Measurements from ENCODE around the gene SLC7A10.
"Not testable (repeated sequence)": the region's sequence is repeated elsewhere in the genome, so short reads cannot be mapped to it uniquely, and the experiment has no call there.

SLC7A10 gene

GRCh38 chr19:33198169-33198568 is 27.5 kb downstream of the SLC7A10 start:
- DNase-seq, result no peak

GRCh38 chr19:33197591-33198000 is 28.1 kb downstream of the SLC7A10 start:
- no peak for DNase-seq

- no peak for DNase-seq
Measured at GRCh38 chr19:33196446-33197193, 29.0 kb downstream of the SLC7A10 start.

GRCh38 chr19:33195645-33196347 is 29.9 kb downstream of the SLC7A10 start:
- DNase-seq, result no peak

GRCh38 chr19:33194886-33195644 is 30.6 kb downstream of the SLC7A10 start:
- DNase-seq, result no peak

- DNase-seq, result no peak
Measured at GRCh38 chr19:33194532-33194885, 31.1 kb downstream of the SLC7A10 start.

- no peak for DNase-seq
Measured at GRCh38 chr19:33193865-33194362, 31.7 kb downstream of the SLC7A10 start, which contains the start of gene LRP3. Gene LRP3, plus strand, starts transcription at chr19:33194330. Its CDS starts 456 bp downstream, at chr19:33194786.

- no peak for DNase-seq
Measured at GRCh38 chr19:33193269-33193864, 32.3 kb downstream of the SLC7A10 start.

GRCh38 chr19:33192010-33192409 is 33.6 kb downstream of the SLC7A10 start:
- DNase-seq, result no peak

- DNase-seq, result no peak
Measured at GRCh38 chr19:33191501-33191900, 34.1 kb downstream of the SLC7A10 start.

GRCh38 chr19:33191092-33191491 is 34.6 kb downstream of the SLC7A10 start:
- DNase-seq, result not testable (repeated sequence)

- no peak for DNase-seq
Measured at GRCh38 chr19:33189453-33189852, 36.2 kb downstream of the SLC7A10 start.

- no peak for DNase-seq
Measured at GRCh38 chr19:33187183-33187540, 38.5 kb downstream of the SLC7A10 start.

- DNase-seq, result no peak
Measured at GRCh38 chr19:33186431-33187182, 39.0 kb downstream of the SLC7A10 start.

- no peak for DNase-seq
Measured at GRCh38 chr19:33177417-33177979, 48.2 kb downstream of the SLC7A10 start.

GRCh38 chr19:33176670-33177416 is 48.8 kb downstream of the SLC7A10 start:
- DNase-seq, result peak; percentile 95

GRCh38 chr19:33175886-33176669 is 49.6 kb downstream of the SLC7A10 start:
- DNase-seq, result peak; percentile 16

GRCh38 chr19:33175156-33175782 is 50.4 kb downstream of the SLC7A10 start:
- DNase-seq, result no peak

- no peak for DNase-seq
Measured at GRCh38 chr19:33174186-33174585, 51.5 kb downstream of the SLC7A10 start.

- no peak for DNase-seq
Measured at GRCh38 chr19:33171916-33172359, 53.7 kb downstream of the SLC7A10 start.

Data from activated naive CD4-positive, alpha-beta T cell treated with anti-CD3 and anti-CD28 coated beads, Interleukin-2, amount 50 U/mL, for 16 hours (primary cell).